GM21825 (cell line): ENCODE measurements around the gene ICAM4.
"Not testable (repeated sequence)": the region's sequence is repeated elsewhere in the genome, so short reads cannot be mapped to it uniquely, and the experiment has no call there.

Experiments
- ATAC-seq: cut with Tn5 transposase; IDR thresholded peaks from one replicate; pipeline ENCODE4 v1.9.1; 2021; ENCODE audit warnings: mild to moderate bottlenecking, moderate library complexity; ENCODE audit not compliant: unreplicated experiment

Gene ICAM4

DNA sequence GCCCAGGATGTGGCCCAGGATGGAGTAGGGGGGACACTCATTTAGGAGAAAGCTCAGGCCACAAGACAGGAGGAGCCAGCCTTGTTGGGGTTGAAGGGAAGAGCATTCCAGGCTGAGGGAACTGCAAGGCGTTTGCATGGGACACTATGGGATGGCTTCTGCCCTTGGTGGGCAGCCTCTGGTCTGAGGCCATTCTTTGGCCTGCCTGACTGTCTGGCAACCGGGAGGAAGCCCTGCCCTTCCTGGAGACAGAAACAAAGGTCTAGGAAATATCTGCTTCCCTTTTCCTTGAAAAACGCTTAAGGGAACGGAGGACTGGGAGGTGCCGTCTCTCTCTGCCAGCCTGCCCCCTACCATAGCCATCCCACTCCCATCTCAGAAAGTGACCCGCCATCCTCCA lies 18.7 kb upstream of the ICAM4 start:
- ATAC-seq: no peak

DNA sequence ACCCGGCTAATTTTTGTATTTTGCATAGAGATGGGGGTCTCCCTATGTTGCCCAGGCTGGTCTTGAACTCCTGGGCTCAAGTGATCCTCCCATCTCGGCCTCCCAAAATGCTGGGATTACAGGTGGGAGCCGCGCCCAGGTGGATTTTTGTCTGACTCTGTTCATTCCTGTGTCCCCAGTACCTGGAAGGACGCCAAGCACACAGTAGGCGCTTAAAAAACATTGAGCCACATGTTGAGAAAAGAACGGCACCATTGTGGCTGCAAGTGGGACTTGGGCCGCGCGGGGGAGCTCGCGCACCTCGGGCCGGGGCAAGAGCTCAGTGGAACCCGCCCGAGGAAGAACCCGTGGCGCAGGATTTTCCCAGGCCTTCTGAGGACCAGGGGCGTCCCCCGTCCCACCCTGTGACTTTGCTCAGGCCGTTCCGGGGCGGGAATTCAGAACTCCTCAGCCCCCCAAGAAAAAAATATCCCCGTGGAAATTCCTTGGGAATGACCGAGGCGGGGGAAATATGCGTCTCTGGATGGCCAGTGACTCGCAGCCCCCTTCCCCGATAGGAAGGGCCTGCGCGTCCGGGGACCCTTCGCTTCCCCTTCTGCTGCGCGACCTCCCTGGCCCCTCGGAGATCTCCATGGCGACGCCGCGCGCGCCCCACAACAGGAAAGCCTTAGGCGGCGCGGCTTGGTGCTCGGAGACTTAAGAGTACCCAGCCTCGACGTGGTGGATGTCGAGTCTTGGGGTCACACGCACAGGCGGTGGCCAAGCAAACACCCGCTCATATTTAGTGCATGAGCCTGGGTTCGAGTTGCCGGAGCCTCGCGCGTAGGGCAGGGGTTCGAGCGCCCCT lies 17.2 kb upstream of the ICAM4 start:
- peak; percentile 41 for ATAC-seq

DNA sequence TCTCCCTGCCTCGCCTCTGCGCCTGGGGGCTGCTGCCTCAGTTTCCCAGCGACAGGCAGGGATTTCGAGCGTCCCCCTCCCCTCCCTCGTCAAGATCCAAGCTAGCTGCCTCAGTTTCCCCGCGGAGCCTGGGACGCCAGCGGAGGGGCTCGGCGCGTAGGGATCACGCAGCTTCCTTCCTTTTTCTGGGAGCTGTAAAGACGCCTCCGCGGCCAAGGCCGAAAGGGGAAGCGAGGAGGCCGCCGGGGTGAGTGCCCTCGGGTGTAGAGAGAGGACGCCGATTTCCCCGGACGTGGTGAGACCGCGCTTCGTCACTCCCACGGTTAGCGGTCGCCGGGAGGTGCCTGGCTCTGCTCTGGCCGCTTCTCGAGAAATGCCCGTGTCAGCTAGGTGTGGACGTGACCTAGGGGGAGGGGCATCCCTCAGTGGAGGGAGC lies 16.6 kb upstream of the ICAM4 start:
- peak; percentile 38 for ATAC-seq

DNA sequence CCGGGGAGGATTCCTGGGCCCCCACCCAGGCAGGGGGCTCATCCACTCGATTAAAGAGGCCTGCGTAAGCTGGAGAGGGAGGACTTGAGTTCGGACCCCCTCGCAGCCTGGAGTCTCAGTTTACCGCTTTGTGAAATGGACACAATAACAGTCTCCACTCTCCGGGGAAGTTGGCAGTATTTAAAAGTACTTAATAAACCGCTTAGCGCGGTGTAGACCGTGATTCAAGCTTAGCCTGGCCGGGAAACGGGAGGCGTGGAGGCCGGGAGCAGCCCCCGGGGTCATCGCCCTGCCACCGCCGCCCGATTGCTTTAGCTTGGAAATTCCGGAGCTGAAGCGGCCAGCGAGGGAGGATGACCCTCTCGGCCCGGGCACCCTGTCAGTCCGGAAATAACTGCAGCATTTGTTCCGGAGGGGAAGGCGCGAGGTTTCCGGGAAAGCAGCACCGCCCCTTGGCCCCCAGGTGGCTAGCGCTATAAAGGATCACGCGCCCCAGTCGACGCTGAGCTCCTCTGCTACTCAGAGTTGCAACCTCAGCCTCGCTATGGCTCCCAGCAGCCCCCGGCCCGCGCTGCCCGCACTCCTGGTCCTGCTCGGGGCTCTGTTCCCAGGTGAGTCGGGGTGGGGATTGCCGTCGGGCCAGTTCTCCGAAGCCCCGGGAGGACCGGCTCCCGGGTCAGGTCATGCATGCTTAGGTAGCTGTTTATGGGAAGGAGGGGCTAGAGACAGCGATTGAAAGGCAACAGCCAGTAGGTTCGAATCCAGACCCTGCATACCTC lies 15.9 kb upstream of the ICAM4 start, which contains the start of gene ICAM1:
TSS of gene ICAM1 (plus strand) at position 505 of the 779 bp plus-strand sequence. CDS start at position 545, 40 bp downstream.
- peak; percentile 44 for ATAC-seq

DNA sequence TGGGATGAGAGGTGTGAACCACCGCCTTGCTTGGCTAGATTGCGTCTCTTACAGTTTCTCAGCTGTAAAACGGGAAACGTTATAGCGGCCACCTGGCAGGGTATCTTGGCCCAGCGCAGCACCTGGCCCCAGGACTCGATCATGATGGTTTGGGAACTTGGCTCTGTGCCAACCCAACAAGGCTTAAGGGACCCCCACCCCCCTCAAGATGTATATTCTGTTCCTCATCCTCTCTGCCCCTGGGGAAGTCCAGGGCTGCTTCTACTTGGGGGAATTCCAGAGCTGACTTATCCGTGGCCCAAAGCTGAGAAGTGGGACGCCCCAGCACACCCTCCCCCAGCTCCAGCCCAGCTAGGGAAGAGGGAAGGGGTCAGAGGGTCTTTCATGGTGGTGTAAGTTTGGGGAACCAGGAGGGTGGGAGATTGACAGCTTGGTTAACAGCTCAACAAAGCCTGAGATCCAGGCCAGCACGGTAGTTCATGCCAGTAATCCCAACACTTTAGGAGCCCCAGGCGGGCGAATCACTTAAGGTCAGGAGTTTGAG lies 15.1 kb upstream of the ICAM4 start:
- peak; percentile 11 for ATAC-seq

DNA sequence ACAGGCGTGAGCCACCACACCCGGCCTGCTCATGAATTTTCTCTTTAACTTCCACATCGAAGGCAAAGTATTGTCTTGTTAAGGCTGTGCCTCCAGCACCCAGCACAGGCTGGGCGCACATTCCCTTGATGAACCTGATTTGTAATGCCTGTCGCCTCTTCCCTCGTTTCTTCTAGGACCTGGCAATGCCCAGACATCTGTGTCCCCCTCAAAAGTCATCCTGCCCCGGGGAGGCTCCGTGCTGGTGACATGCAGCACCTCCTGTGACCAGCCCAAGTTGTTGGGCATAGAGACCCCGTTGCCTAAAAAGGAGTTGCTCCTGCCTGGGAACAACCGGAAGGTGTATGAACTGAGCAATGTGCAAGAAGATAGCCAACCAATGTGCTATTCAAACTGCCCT lies 12.2 kb upstream of the ICAM4 start:
- ATAC-seq: no peak

DNA sequence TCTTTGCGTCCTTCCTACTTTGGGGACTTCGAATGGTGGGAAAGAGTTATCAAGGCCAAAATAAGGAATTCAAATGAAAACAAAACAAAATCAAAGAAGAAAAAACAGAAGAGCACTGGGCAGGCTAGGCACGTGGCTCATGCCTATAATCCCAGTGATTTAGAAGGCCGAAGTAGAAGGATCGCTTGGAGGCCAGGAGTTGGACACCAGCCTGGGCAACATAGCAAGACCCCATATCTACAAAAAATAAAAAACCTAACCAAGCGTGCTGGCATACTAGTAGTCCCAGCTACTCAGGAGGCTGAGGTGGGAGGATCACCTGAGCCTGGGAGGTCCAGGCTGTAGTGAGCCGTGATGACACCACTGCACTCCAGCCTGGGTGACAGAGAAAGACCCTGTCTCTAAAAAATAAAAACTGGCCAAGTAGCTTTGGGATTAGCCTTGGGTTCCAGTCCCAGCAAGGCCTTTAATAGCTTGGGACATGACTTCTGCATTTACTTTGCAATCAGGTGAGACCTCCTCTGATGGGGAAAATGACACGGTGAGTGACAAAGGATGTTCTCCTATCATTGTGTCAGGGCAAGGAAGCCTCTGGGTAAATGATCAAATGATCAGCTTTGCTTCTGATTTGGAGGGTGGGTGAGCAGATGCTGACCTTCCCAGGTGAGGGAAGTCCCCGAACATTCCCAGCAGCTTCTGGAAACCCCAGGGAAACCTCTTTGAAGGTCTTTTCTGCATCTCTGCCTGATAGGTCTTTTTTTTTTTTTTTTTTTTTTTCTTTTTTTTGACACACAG lies 8.8 kb upstream of the ICAM4 start:
- no peak for ATAC-seq

DNA sequence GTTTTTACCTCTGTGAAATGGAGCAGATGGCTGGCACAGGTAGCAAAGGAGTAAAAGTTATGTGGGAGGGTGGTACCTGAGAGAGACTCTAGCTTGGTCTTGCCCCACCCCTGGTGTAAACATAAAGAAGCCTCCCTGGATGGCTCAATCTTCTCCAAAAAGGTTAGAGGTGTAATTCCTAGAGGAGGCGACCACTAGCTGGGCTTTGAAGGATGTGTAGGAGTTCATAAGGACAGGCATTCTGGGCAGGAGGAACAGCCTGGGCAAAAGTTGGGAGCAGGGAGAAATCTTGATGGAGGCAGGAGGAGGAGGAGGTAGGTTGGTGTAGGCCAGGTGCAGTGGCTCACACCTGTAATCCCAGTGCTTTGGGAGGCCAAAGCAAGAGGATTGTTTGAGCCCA lies 7.8 kb upstream of the ICAM4 start:
- ATAC-seq: no peak

DNA sequence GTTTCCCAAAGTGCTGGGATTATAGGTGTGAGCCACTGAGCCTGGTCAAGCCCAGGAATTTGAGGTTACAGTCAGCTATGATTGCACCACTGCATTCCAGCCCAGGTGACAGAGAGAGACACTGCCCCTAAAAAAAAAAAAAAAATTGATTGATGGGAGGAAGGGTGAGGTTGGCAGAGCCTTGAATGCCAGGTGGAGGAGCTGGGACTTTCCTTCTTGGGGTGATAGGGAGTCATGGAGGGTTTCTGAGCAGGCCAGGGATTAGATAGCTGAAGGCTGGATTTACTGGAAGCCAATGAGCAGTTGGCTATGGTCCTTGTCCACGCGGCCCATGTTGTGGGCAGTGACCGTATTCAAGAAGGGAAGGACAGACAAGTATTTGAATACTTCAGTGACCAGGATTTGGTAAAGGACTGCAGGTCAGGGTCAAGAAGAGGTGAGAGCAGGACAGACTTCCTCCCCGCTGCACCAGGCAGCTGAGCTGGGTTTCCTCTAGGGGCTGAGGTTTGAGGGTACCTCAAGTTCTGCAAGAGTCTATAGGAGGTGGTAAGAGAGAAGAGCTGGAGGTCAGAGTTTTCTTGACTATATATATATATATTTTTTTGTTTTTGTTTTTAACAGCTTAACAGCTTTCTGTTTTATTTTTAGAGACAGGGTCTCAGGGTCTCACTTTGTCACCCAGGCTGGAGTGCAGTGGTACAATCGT lies 6.9 kb upstream of the ICAM4 start:
- no peak for ATAC-seq

DNA sequence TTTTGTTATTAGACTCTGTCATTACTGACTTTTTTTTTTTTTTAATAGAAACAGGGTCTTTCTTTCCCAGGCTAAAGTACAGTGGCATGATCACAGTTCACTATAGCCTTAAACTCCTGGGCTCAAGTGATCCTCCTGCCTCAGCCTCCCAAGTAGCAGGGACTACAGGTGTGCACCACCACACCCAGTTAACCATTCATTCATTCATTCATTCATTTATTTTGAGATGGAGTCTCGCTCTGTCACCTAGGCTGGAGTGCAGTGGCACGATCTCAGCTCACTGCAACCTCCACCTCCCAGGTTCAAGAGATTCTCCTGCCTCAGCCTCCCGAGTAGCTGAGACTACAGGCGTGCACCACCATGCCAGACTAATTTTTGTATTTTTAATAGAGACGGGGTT lies 4.7 kb upstream of the ICAM4 start:
- not testable (repeated sequence) for ATAC-seq

DNA sequence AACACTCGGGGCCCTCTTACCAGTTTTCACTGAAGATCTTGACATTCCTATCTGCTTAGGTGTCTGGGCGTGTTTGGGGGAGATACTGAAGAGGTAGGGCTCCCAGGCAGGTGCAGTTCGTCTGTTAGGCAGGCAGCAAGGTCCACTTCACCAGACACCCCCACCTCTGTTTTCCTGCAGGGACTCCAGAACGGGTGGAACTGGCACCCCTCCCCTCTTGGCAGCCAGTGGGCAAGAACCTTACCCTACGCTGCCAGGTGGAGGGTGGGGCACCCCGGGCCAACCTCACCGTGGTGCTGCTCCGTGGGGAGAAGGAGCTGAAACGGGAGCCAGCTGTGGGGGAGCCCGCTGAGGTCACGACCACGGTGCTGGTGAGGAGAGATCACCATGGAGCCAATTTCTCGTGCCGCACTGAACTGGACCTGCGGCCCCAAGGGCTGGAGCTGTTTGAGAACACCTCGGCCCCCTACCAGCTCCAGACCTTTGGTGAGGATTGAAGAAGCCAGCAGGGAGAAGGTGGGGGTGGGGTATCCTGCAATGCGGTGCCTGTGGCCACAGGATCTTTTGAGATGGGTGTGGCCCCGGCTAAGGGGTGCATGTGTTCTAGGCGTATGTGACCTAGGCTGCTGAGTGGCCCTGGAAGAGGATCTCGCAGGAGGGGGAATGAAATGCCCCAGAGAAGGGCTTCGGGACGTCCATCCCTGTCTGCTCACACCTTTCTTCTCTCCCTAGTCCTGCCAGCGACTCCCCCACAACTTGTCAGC lies 3.3 kb upstream of the ICAM4 start:
- no peak for ATAC-seq

DNA sequence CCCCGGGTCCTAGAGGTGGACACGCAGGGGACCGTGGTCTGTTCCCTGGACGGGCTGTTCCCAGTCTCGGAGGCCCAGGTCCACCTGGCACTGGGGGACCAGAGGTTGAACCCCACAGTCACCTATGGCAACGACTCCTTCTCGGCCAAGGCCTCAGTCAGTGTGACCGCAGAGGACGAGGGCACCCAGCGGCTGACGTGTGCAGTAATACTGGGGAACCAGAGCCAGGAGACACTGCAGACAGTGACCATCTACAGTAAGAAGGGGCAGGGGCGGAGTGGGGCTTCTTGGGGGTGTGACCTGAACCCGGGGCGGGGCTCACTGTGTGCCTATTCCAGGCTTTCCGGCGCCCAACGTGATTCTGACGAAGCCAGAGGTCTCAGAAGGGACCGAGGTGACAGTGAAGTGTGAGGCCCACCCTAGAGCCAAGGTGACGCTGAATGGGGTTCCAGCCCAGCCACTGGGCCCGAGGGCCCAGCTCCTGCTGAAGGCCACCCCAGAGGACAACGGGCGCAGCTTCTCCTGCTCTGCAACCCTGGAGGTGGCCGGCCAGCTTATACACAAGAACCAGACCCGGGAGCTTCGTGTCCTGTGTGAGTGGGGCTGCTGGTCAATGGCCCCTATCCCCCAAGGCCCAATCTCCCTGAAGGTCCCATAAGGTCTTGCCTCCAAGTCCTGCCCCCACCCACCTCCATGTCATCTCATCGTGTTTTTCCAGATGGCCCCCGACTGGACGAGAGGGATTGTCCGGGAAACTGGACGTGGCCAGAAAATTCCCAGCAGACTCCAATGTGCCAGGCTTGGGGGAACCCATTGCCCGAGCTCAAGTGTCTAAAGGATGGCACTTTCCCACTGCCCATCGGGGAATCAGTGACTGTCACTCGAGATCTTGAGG lies 2.4 kb upstream of the ICAM4 start:
- no peak for ATAC-seq

DNA sequence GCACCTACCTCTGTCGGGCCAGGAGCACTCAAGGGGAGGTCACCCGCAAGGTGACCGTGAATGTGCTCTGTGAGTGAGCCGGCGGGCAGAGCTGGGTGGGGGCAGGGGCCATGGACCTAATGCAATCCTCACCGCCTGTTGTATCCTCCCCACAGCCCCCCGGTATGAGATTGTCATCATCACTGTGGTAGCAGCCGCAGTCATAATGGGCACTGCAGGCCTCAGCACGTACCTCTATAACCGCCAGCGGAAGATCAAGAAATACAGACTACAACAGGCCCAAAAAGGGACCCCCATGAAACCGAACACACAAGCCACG lies 1.8 kb upstream of the ICAM4 start:
- ATAC-seq: no peak

DNA sequence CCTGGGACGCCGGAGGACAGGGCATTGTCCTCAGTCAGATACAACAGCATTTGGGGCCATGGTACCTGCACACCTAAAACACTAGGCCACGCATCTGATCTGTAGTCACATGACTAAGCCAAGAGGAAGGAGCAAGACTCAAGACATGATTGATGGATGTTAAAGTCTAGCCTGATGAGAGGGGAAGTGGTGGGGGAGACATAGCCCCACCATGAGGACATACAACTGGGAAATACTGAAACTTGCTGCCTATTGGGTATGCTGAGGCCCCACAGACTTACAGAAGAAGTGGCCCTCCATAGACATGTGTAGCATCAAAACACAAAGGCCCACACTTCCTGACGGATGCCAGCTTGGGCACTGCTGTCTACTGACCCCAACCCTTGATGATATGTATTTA lies 1.4 kb upstream of the ICAM4 start:
- ATAC-seq: no peak

DNA sequence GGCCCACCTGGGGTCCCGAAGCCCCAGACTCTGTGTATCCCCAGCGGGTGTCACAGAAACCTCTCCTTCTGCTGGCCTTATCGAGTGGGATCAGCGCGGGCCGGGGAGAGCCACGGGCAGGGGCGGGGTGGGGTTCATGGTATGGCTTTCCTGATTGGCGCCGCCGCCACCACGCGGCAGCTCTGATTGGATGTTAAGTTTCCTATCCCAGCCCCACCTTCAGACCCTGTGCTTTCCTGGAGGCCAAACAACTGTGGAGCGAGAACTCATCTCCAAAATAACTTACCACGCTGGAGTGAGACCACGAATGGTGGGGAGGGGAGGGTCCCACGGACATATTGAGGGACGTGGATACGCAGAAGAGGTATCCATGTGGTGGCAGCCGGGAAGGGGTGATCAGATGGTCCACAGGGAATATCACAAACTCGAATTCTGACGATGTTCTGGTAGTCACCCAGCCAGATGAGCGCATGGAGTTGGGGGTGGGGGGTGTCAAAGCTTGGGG lies 2.0 kb downstream of the ICAM4 start:
- ATAC-seq: no peak

DNA sequence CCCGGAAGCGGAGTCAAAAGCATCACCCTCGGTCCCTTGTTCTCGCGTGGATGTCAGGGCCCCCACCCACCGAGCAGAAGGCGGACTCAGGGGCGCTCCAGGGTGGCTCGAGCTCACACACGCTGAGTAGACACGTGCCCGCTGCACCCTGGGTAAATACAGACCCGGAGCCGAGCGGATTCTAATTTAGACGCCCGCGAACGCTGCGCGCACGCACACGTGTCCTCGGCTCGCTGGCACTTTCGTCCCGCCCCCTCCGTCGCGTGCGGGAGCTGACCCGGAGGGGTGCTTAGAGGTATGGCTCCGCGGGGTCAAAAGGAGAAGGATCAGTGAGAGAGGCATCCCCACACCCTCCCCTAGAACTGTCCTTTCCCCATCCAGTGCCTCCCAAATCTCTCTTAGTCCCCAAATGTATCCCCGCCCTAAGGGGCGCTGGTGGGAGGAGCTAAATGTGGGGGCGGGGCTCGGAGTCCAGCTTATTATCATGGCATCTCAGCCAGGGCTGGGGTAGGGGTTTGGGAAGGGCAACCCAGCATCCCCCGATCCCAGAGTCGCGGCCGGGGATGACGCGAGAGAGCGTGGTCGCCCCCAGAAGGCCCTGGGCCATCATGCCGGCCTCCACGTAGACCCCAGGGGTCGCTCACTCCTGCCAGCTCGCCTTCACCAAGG lies 2.5 kb downstream of the ICAM4 start:
- no peak for ATAC-seq

DNA sequence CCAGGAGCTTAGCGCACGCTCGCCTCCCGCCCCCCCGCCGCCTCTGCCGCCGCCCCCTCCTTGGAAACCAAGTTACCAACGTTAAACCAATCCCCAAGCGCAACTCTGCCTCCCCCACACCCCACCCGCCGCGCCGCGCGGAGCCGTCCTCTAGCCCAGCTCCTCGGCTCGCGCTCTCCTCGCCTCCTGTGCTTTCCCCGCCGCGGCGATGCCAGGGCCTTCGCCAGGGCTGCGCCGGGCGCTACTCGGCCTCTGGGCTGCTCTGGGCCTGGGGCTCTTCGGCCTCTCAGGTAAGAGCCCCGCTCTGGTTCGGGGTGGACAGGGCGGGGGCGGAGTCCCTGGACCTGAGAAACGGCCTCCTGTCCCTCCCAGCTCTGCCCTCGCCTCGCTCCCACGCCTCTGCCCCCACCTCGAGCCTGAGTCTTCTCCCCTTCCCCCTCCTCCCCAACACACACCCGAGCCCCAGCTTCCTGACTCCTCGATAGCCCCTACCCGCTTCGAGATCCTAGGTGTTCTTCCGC lies 3.1 kb downstream of the ICAM4 start, which contains the start of gene ICAM5:
TSS of gene ICAM5 (plus strand) at position 117 of the 521 bp plus-strand sequence. CDS start at position 209, 92 bp downstream.
- ATAC-seq: no peak
